HG03575 (cell line): ENCODE results near the gene LRRN2.

ENCODE experiments used
- ATAC-seq: cut with Tn5 transposase; IDR thresholded peaks from one replicate; pipeline ENCODE4 v1.9.1; 2021; ENCODE audit not compliant: unreplicated experiment, insufficient number of reproducible peaks, low FRiP score; ENCODE audit errors: extremely low read depth

LRRN2 gene

GRCh38 chr1:204569478-204569877 is 116.1 kb downstream of the LRRN2 start:
- ATAC-seq = no peak

DNA sequence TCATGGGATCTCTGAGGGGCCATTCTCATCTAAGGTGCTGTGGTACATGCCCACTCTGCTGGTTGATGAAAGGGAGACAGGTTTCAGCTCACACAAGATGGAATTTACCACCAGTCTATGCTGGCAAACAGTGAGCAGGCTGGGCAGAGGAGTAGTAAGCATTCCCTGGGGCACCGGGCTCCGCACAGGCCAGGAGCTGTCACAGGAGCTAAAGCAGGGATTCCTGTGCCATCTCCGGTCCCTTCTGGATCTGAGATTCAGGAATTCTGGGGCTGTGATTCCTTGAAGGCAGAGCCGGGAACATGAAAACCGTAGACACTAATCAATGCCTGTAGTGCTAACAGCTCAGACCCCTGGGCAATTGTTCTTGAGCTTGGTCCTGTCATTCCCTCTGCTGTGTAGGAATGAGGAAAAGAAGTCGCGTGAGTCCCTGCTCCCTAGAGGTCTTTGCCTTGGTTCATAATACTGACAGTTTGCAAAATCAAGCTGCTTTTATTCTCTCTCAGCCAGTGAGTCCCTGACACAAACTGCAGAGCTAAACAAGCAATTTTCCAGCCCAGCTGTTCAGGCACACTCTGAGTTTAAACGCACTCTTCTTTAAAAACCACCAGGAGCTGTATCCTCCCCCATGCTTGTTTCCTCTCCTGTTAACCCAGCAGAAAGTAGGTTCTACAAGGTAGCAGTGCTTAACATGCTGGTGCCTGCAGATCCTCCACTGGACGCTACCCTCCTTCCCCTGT is 116.8 kb downstream of the LRRN2 start:
- ATAC-seq = no peak
